Sigmoid colon (tissue), 4 donors: ENCODE measurements around the gene ATP5F1C.
"Not testable (repeated sequence)": the region's sequence is repeated elsewhere in the genome, so short reads cannot be mapped to it uniquely, and the experiment has no call there.

Experiments
- EP300 ChIP-seq, 4 donors: sonication (generic); formaldehyde crosslinking; IDR thresholded peaks; one replicate each; pipeline ENCODE4 v1.6.1; 2017; ENCODE audit warnings: antibody characterized with exemption in 4 of 4
- TF ChIP-seq, protein P1 (sequence below), 4 experiments: fragments of 450-650 bp in 3 of 4; fragments of 200-600 bp in 1 of 4; IDR thresholded peaks; one replicate each; pipeline ENCODE4 v1.5.1; 2016 to 2019; ENCODE audit warnings: antibody characterized with exemption in 4 of 4, mild to moderate bottlenecking in 3 of 4, moderate library complexity in 2 of 4

DNA sequence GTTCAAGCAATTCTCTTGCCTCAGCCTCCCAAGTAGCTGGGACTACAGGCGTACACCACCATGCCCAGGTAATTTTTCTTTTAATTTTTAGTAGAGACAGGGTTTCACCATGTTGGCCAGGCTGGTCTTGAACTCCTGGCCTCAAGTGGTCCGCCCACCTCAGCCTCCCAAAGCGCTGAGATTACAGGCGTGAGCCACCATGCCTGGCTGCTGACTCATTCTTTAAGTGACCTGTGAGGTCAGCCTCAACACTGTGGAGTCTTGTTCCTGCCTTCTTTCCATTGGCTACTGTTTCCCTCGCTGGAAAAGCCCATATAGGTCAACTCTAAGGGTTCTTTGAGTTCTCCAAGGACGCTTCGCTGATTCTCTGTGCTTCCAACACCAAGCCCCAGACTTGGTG is 39.3 kb upstream of the ATP5F1C start:
- TF ChIP-seq, protein P1, sequence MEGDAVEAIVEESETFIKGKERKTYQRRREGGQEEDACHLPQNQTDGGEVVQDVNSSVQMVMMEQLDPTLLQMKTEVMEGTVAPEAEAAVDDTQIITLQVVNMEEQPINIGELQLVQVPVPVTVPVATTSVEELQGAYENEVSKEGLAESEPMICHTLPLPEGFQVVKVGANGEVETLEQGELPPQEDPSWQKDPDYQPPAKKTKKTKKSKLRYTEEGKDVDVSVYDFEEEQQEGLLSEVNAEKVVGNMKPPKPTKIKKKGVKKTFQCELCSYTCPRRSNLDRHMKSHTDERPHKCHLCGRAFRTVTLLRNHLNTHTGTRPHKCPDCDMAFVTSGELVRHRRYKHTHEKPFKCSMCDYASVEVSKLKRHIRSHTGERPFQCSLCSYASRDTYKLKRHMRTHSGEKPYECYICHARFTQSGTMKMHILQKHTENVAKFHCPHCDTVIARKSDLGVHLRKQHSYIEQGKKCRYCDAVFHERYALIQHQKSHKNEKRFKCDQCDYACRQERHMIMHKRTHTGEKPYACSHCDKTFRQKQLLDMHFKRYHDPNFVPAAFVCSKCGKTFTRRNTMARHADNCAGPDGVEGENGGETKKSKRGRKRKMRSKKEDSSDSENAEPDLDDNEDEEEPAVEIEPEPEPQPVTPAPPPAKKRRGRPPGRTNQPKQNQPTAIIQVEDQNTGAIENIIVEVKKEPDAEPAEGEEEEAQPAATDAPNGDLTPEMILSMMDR (IDR thresholded peaks at IDR 0.05): not testable (repeated sequence)
- TF ChIP-seq EP300 (IDR thresholded peaks at IDR 0.05): not testable (repeated sequence)
